NCI-H446 treated with DMSO at 0.1 percent for 48 hours (cell line): ENCODE data around the gene FAM72B.
"Not testable (repeated sequence)": the region's sequence is repeated elsewhere in the genome, so short reads cannot be mapped to it uniquely, and the experiment has no call there.

Experiments
- DNase-seq: peaks from one replicate; lab custom pipeline; 2025; lab: John Stamatoyannopoulos, UW

FAM72B gene

DNA sequence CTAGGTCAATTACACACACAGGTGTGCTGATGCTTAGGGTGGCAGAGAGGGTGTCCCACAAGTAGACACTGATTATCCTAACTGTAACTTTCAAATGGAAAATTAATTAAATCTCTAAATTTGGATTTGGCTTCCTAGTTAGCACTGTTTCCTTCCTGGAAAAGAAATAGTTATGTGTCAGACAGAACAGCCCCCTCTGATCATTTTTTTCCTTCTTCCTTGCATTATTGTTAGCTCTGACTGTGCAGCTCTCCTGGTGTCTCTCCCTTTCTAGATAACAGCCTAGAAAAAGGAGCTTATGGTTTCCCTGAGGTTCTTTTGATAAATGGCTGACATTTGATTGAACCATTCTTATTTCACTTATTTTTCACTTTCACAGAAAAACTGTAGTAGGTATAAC lies 31.4 kb downstream of the FAM72B start:
- not testable (repeated sequence) for DNase-seq

- not testable (repeated sequence) for DNase-seq
Observed at GRCh38 chr1:121151294-121151693, 32.8 kb downstream of the FAM72B start.

DNA sequence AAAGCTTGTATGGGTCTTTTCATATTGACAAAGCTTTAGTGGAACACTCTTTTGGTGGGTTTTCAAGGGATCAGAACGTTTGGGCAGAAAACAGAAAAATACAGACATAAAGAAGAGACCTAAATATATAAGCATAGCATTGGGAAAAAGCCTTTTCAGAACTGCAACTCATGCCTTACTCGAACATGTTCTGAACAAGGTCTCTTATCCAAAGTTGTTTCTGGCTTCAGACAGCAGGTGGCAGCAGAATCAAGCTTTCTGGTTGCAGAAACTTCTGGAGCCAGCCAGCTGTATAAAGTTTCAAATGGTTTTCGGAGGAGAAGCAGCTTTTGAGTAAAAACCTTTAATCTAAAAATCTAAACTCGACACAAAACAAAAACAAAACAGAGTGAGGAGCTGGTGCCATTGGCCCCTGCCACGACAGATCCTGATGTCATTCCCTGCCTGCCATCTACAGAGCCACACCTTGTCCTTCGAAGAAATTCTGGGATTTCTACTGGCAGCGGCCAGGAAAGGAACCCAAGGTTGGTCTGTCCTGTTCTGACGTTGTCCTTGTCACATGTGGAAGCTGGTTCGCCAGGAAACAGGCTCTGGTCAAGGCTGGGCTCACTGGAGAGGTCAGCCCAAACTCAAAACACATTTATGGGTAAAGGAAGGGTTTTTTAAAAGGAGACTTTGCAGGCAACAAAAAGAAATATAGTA lies 35.5 kb downstream of the FAM72B start:
- not testable (repeated sequence) for DNase-seq

- not testable (repeated sequence) for DNase-seq
Observed at GRCh38 chr1:121140393-121140792, 43.7 kb downstream of the FAM72B start.

GRCh38 chr1:121131494-121131893 lies 52.6 kb downstream of the FAM72B start:
- not testable (repeated sequence) for DNase-seq

- DNase-seq, result not testable (repeated sequence)
Observed at GRCh38 chr1:121118480-121118824, 65.7 kb downstream of the FAM72B start.
